ENCODE results near the gene SLC35F3. TPM values are rescaled to one million over a fixed set of nuclear protein-coding genes. Genes with fewer than 3 reads are reported as not detected.
A peak's percentile ranks its signal among the peaks of the same experiment; 100 is the strongest.
"Not testable (repeated sequence)": the region's sequence is repeated elsewhere in the genome, so short reads cannot be mapped to it uniquely, and the experiment has no call there.

SLC35F3 gene
- total RNA-seq, 1 donor from 2014 or later: 0.21 TPM

- no peak for DNase-seq (ENCODE audit: low spot score)
Measured at GRCh38 chr1:234289538-234290305, 385.2 kb downstream of the SLC35F3 start.

GRCh38 chr1:234292011-234292410 lies 387.5 kb downstream of the SLC35F3 start:
- DNase-seq (ENCODE audit: low spot score): no peak

GRCh38 chr1:234292548-234292947 lies 388.1 kb downstream of the SLC35F3 start:
- DNase-seq (ENCODE audit: low spot score): no peak

GRCh38 chr1:234294109-234294817 lies 389.8 kb downstream of the SLC35F3 start:
- no peak for DNase-seq (ENCODE audit: low spot score)

- DNase-seq (ENCODE audit: low spot score): no peak
Measured at GRCh38 chr1:234295068-234295467, 390.6 kb downstream of the SLC35F3 start.

- DNase-seq (ENCODE audit: low spot score): no peak
Measured at GRCh38 chr1:234295626-234296025, 391.1 kb downstream of the SLC35F3 start.

- no peak for DNase-seq (ENCODE audit: low spot score)
Measured at GRCh38 chr1:234296496-234296895, 392.0 kb downstream of the SLC35F3 start.

GRCh38 chr1:234297668-234298067 lies 393.2 kb downstream of the SLC35F3 start:
- DNase-seq (ENCODE audit: low spot score): no peak

GRCh38 chr1:234300096-234300495 lies 395.6 kb downstream of the SLC35F3 start:
- no peak for DNase-seq (ENCODE audit: low spot score)

GRCh38 chr1:234301663-234302062 lies 397.2 kb downstream of the SLC35F3 start:
- not testable (repeated sequence) for DNase-seq (ENCODE audit: low spot score)

GRCh38 chr1:234302354-234302962 lies 398.0 kb downstream of the SLC35F3 start:
- DNase-seq (ENCODE audit: low spot score): no peak

GRCh38 chr1:234303231-234303630 lies 398.8 kb downstream of the SLC35F3 start:
- no peak for DNase-seq (ENCODE audit: low spot score)

GRCh38 chr1:234307726-234308125 lies 403.2 kb downstream of the SLC35F3 start:
- DNase-seq (ENCODE audit: low spot score): no peak

- DNase-seq (ENCODE audit: low spot score): no peak
Measured at GRCh38 chr1:234309243-234309597, 404.7 kb downstream of the SLC35F3 start.

GRCh38 chr1:234309598-234310459 lies 405.4 kb downstream of the SLC35F3 start:
- DNase-seq (ENCODE audit: low spot score): peak; percentile 60

GRCh38 chr1:234310460-234310817 lies 406.0 kb downstream of the SLC35F3 start:
- DNase-seq (ENCODE audit: low spot score): no peak

- DNase-seq (ENCODE audit: low spot score): no peak
Measured at GRCh38 chr1:234311414-234311813, 406.9 kb downstream of the SLC35F3 start.

GRCh38 chr1:234313171-234313570 lies 408.7 kb downstream of the SLC35F3 start:
- DNase-seq (ENCODE audit: low spot score): no peak

- DNase-seq (ENCODE audit: low spot score): no peak
Measured at GRCh38 chr1:234315091-234315541, 410.6 kb downstream of the SLC35F3 start.

- no peak for DNase-seq (ENCODE audit: low spot score)
Measured at GRCh38 chr1:234315588-234315987, 411.1 kb downstream of the SLC35F3 start.

- no peak for DNase-seq (ENCODE audit: low spot score)
Measured at GRCh38 chr1:234316486-234316885, 412.0 kb downstream of the SLC35F3 start.

- DNase-seq (ENCODE audit: low spot score): no peak
Measured at GRCh38 chr1:234316937-234317336, 412.5 kb downstream of the SLC35F3 start.
